Measurements from ENCODE around the gene DLGAP1.

Gene DLGAP1

GRCh38 chr18:3458378-3458777 lies 996.7 kb downstream of the DLGAP1 start:
- TF ChIP-seq, protein P1, sequence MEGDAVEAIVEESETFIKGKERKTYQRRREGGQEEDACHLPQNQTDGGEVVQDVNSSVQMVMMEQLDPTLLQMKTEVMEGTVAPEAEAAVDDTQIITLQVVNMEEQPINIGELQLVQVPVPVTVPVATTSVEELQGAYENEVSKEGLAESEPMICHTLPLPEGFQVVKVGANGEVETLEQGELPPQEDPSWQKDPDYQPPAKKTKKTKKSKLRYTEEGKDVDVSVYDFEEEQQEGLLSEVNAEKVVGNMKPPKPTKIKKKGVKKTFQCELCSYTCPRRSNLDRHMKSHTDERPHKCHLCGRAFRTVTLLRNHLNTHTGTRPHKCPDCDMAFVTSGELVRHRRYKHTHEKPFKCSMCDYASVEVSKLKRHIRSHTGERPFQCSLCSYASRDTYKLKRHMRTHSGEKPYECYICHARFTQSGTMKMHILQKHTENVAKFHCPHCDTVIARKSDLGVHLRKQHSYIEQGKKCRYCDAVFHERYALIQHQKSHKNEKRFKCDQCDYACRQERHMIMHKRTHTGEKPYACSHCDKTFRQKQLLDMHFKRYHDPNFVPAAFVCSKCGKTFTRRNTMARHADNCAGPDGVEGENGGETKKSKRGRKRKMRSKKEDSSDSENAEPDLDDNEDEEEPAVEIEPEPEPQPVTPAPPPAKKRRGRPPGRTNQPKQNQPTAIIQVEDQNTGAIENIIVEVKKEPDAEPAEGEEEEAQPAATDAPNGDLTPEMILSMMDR (IDR thresholded peaks at IDR 0.05; ENCODE audit: extremely low read depth, missing control alignments) = no peak
- DNase-seq (ENCODE audit: low spot score) = no peak

GRCh38 chr18:3457261-3457724 lies 997.8 kb downstream of the DLGAP1 start:
- no peak for DNase-seq (ENCODE audit: low spot score)
- TF ChIP-seq, protein P1 (IDR thresholded peaks at IDR 0.05; ENCODE audit: extremely low read depth, missing control alignments) = no peak

DNA sequence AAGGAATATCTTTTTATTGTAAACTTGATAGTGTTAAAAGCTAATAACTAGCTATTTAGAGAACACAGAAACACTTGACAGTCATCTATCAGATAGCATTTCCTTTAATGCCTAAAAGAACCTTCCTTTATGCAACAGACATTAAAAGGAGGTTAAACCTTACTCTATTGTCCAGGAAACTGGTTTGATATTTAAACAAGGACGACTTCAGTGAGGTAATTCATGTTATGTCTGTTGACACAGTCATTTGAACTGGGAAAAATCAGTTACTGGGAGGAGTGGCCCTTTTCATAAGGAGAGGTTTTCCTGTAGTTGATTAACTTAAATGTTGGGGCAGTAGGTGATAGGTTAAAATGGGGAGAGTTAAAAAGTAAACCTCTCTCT lies 998.4 kb downstream of the DLGAP1 start:
- no peak for DNase-seq (ENCODE audit: low spot score)
- TF ChIP-seq, protein P1 (IDR thresholded peaks at IDR 0.05; ENCODE audit: extremely low read depth, missing control alignments) = no peak

DNA sequence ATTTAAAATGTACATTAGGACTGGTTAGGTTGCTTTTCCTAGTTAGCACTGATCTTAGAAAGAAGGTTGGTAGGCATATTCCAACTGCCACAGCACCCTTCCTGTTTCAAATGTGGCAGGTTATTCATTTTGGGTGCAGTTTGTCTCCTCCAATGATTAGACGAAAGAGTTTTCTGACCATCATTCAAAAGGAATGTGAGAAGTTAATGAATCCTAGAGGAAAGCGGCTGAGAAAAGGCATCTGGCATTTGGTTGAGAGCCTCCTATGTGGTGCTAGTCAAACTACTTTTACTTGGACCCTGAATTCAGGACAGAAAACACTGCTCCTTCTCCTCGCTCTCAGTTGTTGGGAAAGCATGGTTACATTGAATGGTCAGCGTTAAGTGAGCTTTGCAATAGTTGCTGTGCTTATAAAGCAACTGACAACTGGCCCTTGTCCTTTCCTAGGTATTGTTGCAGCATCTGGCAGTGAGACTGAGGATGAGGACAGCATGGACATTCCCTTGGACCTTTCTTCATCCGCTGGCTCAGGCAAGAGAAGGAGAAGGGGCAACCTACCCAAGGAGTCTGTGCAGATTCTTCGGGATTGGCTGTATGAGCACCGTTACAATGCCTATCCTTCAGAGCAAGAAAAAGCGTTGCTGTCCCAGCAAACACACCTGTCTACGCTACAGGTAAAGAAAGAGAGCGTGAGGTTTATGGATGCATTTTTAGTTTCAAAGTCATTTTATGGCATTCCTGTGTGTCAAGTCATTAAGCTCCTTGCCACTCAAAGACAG lies 999.0 kb downstream of the DLGAP1 start:
- TF ChIP-seq, protein P1 (IDR thresholded peaks at IDR 0.05; ENCODE audit: extremely low read depth, missing control alignments) = no peak
- no peak for DNase-seq (ENCODE audit: low spot score)

- TF ChIP-seq, protein P1 (IDR thresholded peaks at IDR 0.05; ENCODE audit: extremely low read depth, missing control alignments) = no peak
- DNase-seq (ENCODE audit: low spot score) = no peak
Measured at GRCh38 chr18:3455090-3455635, 999.9 kb downstream of the DLGAP1 start.

DNA sequence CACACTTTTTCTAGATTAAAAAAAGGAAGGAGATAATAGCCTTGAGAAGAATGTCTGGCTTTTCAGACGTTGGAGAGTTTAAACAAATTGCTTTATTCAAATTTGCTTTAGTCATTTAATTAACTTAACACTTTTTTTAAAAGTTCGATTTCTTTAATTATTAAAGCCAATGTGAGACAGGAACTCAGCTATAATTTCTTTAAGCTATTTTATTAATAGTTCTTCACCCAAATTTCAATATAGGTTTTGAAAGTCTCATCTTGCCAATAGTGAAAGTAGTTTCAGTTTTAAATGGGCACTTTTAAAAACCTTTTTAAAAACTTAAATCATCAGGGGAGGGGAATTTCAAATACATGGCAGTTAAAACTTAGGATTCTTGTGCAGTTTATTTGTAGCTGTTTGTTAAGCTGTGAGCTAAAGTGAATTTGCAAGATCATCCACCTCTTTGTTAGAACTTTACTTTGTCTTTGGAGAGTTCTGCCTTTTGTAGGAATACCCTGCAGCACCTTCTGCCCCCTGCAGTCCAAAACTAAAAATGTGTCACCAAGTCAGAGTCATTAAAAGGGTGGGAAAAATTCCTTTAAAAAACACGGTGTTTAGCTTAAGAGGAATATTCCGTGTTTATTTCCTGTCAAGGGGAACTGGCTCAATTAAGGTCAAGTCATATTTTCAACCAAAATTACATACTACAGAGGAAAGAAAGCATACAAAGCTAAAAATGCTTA lies 1000.6 kb downstream of the DLGAP1 start:
- TF ChIP-seq, protein P1 (IDR thresholded peaks at IDR 0.05; ENCODE audit: extremely low read depth, missing control alignments) = peak; percentile 65
- peak; percentile 39 for DNase-seq (ENCODE audit: low spot score)

Data from GM20000 (cell line).